ENCODE results near the gene PLXDC2. TPM values are rescaled to one million over a fixed set of nuclear protein-coding genes. Genes with fewer than 3 reads are reported as not detected.
A peak's percentile ranks its signal among the peaks of the same experiment; 100 is the strongest.

Gene PLXDC2
- total and polyA plus RNA-seq, 2 experiments from 2014 or later, result 13.5 to 19.4 TPM

DNA sequence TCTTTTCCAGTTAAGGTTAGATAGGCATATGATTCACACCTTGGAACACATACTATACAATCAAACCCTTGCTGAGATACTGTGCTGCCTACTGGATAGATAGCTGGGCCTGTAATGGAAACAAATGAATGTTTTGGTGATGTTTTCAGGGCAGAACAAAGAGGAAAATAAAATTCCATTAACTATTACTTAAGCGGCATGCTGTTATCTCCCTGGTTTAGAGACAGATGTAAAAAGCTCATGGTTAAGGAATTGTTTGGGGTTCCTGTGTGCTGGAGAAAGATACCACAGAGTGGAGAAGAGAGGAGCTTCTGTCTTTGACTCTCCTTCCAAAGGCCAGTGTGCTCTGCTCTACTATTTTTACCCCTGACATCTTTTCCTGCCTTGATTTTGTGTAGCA lies 341.1 kb downstream of the PLXDC2 start:
- H3K4me3 ChIP-seq, result no peak overlapping the region
- H3K79me2 ChIP-seq (replicated peaks; ENCODE audit: insufficient read depth), result no peaks in the 10 kb centered on the region
- H4K20me1 ChIP-seq (replicated peaks; ENCODE audit: insufficient read depth), result no peaks in the 10 kb centered on the region
- no peak overlapping the region for H2AFZ ChIP-seq
- H3K4me2 ChIP-seq, result no peak overlapping the region
- no peak for TF ChIP-seq EZH2 (IDR thresholded peaks at IDR 0.05; ENCODE audit: low read depth, unreplicated experiment)
- no peak for TF ChIP-seq EZH2phosphoT487 (IDR thresholded peaks at IDR 0.05; ENCODE audit: unreplicated experiment)
- no peak for TF ChIP-seq STAT1 (IDR thresholded peaks at IDR 0.05; ENCODE audit: unreplicated experiment)
- TF ChIP-seq CREB1 (CRISPR knock-in tag; IDR thresholded peaks at IDR 0.05; ENCODE audit: low read depth), result no peak
- no peak for TF ChIP-seq POLR2AphosphoS5 (IDR thresholded peaks at IDR 0.05; ENCODE audit: low read depth)
- TF ChIP-seq ZNF114 (CRISPR knock-in tag; IDR thresholded peaks at IDR 0.05), result no peak
- TF ChIP-seq, protein P1, sequence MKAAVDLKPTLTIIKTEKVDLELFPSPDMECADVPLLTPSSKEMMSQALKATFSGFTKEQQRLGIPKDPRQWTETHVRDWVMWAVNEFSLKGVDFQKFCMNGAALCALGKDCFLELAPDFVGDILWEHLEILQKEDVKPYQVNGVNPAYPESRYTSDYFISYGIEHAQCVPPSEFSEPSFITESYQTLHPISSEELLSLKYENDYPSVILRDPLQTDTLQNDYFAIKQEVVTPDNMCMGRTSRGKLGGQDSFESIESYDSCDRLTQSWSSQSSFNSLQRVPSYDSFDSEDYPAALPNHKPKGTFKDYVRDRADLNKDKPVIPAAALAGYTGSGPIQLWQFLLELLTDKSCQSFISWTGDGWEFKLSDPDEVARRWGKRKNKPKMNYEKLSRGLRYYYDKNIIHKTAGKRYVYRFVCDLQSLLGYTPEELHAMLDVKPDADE (IDR thresholded peaks at IDR 0.05), result no peak
- TF ChIP-seq CTCF (conservative IDR thresholded peaks at IDR 0.05; ENCODE audit: low read depth in 2 of 2), result no peak
- no peak for TF ChIP-seq ZNF331 (CRISPR knock-in tag; IDR thresholded peaks at IDR 0.05; ENCODE audit: low read depth)
- no peak for TF ChIP-seq JUNB (IDR thresholded peaks at IDR 0.05; ENCODE audit: unreplicated experiment)
- TF ChIP-seq, protein P2, sequence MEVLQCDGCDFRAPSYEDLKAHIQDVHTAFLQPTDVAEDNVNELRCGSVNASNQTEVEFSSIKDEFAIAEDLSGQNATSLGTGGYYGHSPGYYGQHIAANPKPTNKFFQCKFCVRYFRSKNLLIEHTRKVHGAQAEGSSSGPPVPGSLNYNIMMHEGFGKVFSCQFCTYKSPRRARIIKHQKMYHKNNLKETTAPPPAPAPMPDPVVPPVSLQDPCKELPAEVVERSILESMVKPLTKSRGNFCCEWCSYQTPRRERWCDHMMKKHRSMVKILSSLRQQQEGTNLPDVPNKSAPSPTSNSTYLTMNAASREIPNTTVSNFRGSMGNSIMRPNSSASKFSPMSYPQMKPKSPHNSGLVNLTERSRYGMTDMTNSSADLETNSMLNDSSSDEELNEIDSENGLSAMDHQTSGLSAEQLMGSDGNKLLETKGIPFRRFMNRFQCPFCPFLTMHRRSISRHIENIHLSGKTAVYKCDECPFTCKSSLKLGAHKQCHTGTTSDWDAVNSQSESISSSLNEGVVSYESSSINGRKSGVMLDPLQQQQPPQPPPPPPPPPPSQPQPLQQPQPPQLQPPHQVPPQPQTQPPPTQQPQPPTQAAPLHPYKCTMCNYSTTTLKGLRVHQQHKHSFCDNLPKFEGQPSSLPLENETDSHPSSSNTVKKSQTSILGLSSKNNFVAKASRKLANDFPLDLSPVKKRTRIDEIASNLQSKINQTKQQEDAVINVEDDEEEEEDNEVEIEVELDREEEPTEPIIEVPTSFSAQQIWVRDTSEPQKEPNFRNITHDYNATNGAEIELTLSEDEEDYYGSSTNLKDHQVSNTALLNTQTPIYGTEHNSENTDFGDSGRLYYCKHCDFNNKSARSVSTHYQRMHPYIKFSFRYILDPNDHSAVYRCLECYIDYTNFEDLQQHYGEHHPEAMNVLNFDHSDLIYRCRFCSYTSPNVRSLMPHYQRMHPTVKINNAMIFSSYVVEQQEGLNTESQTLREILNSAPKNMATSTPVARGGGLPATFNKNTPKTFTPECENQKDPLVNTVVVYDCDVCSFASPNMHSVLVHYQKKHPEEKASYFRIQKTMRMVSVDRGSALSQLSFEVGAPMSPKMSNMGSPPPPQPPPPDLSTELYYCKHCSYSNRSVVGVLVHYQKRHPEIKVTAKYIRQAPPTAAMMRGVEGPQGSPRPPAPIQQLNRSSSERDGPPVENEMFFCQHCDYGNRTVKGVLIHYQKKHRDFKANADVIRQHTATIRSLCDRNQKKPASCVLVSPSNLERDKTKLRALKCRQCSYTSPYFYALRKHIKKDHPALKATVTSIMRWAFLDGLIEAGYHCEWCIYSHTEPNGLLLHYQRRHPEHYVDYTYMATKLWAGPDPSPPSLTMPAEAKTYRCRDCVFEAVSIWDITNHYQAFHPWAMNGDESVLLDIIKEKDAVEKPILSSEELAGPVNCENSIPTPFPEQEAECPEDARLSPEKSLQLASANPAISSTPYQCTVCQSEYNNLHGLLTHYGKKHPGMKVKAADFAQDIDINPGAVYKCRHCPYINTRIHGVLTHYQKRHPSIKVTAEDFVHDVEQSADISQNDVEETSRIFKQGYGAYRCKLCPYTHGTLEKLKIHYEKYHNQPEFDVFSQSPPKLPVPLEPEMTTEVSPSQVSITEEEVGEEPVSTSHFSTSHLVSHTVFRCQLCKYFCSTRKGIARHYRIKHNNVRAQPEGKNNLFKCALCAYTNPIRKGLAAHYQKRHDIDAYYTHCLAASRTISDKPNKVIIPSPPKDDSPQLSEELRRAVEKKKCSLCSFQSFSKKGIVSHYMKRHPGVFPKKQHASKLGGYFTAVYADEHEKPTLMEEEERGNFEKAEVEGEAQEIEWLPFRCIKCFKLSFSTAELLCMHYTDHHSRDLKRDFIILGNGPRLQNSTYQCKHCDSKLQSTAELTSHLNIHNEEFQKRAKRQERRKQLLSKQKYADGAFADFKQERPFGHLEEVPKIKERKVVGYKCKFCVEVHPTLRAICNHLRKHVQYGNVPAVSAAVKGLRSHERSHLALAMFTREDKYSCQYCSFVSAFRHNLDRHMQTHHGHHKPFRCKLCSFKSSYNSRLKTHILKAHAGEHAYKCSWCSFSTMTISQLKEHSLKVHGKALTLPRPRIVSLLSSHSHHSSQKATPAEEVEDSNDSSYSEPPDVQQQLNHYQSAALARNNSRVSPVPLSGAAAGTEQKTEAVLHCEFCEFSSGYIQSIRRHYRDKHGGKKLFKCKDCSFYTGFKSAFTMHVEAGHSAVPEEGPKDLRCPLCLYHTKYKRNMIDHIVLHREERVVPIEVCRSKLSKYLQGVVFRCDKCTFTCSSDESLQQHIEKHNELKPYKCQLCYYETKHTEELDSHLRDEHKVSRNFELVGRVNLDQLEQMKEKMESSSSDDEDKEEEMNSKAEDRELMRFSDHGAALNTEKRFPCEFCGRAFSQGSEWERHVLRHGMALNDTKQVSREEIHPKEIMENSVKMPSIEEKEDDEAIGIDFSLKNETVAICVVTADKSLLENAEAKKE (CRISPR knock-in tag; IDR thresholded peaks at IDR 0.05), result no peak
- TF ChIP-seq NANOG (IDR thresholded peaks at IDR 0.05; ENCODE audit: borderline replicate concordance), result no peak
- TF ChIP-seq, protein P3, sequence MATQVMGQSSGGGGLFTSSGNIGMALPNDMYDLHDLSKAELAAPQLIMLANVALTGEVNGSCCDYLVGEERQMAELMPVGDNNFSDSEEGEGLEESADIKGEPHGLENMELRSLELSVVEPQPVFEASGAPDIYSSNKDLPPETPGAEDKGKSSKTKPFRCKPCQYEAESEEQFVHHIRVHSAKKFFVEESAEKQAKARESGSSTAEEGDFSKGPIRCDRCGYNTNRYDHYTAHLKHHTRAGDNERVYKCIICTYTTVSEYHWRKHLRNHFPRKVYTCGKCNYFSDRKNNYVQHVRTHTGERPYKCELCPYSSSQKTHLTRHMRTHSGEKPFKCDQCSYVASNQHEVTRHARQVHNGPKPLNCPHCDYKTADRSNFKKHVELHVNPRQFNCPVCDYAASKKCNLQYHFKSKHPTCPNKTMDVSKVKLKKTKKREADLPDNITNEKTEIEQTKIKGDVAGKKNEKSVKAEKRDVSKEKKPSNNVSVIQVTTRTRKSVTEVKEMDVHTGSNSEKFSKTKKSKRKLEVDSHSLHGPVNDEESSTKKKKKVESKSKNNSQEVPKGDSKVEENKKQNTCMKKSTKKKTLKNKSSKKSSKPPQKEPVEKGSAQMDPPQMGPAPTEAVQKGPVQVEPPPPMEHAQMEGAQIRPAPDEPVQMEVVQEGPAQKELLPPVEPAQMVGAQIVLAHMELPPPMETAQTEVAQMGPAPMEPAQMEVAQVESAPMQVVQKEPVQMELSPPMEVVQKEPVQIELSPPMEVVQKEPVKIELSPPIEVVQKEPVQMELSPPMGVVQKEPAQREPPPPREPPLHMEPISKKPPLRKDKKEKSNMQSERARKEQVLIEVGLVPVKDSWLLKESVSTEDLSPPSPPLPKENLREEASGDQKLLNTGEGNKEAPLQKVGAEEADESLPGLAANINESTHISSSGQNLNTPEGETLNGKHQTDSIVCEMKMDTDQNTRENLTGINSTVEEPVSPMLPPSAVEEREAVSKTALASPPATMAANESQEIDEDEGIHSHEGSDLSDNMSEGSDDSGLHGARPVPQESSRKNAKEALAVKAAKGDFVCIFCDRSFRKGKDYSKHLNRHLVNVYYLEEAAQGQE (IDR thresholded peaks at IDR 0.05; ENCODE audit: unreplicated experiment), result no peak
- H3K27me3 ChIP-seq (ENCODE audit: insufficient read depth), result no peaks in the 10 kb centered on the region
- no peak for DNase-seq (ENCODE audit: low spot score)
- Mint-ChIP-seq H3K4me1 (peaks cover 25% of the 10 kb centered on the region), H3K9me3 (no peaks in the 10 kb centered on the region), H3K36me3 (ENCODE audit: low read depth) (peaks cover 6% of the 10 kb centered on the region; the same call in 1 of the 3 replicates), H3K27ac (peak overlapping the region; percentile 6; the same call in 1 of the 2 replicates), H3K27me3 (ENCODE audit: insufficient read depth, low read depth, poor library complexity) (peaks cover 5% of the 10 kb centered on the region), H3K4me3 (no peak overlapping the region)
- H3F3A ChIP-seq (replicated peaks; ENCODE audit: low read depth), result no peaks in the 10 kb centered on the region
- no peaks in the 10 kb centered on the region; the same call in 1 of the 2 replicates for H3K36me3 ChIP-seq (ENCODE audit: insufficient read depth)
- H3K27ac ChIP-seq (ENCODE audit: low read depth), result no peak overlapping the region
- H3K9me2 ChIP-seq (ENCODE audit: insufficient read depth), result no peaks in the 10 kb centered on the region
- peak; percentile 42; the same call in 1 of the 3 replicates for ATAC-seq
- H3K4me1 ChIP-seq (ENCODE audit: insufficient read depth), result peaks cover 6% of the 10 kb centered on the region; the same call in 1 of the 2 replicates
